Activated T-helper 1 cell treated with anti-CD3 and anti-CD28 coated beads, Interleukin-12 subunit alpha, Interleukin-12 subunit beta, Interleukin-2, Interleukin-4 antibody, amounts not matched to agents 30 ng/mL and 10 ng/mL and 1 ng/mL, durations not matched to agents 14 hours and 24 hours and 36 hours (primary cell): ENCODE results near the gene PELI2. TPM values are rescaled to one million over a fixed set of nuclear protein-coding genes. Genes with fewer than 3 reads are reported as not detected.

Source experiments
- DNase-seq: peaks from one replicate; pipeline ENCODE4 v3.0.0; 2021; ENCODE audit warnings: low spot score
- H3K27ac Mint-ChIP-seq: one replicate; pipeline ENCODE4 v1.8.0; 2021; ENCODE audit warnings: mild to moderate bottlenecking, mixed read lengths
- H3K27me3 Mint-ChIP-seq: one replicate; pipeline ENCODE4 v1.8.0; 2022; ENCODE audit warnings: mild to moderate bottlenecking, moderate library complexity, mixed read lengths; ENCODE audit not compliant: insufficient read depth
- H3K36me3 Mint-ChIP-seq: one replicate; pipeline ENCODE4 v1.8.0; 2021; ENCODE audit warnings: low read depth, mixed read lengths
- H3K4me1 Mint-ChIP-seq: one replicate; pipeline ENCODE4 v1.8.0; 2021; ENCODE audit warnings: low read depth, mixed read lengths
- H3K4me3 Mint-ChIP-seq: one replicate; pipeline ENCODE4 v1.8.0; 2021; ENCODE audit warnings: mild to moderate bottlenecking, moderate library complexity, mixed read lengths
- H3K9me3 Mint-ChIP-seq: one replicate; pipeline ENCODE4 v1.8.0; 2021; ENCODE audit warnings: mixed read lengths
- intact Hi-C: fragments of 100-400 bp; cut with micrococcal nuclease; formaldehyde crosslinking; loops from one replicate; pipeline ENCODE4 v1.15.1; 2024
- total RNA-seq: library from RNA; stranded (reverse); gene quantifications from 2 replicates; pipeline ENCODE4 v1.2.3, GENCODE V29; 2022

Gene PELI2
- total RNA-seq, 1 donor from 2014 or later: 4.5 TPM

DNA sequence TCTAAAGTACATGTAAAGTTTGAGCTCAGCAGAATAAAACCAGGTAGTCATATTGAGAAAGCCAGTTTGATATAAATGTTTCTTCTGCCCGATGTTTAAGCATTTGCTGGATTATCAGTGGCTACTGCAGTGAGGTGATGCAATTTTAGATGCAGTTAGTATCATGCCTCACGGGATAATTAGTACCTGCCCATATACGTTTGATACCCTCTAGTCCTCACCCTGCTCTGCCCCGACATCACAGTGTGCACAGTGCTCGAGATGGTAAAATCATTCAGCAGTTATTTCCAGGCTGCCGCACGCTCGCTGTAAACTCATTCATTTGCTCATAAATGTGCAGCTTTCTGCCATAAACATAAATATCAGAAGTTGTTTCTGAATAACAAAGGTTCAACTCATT lies 152.7 kb downstream of the PELI2 start:
- Mint-ChIP-seq H3K27me3 (peaks cover 2% of the 10 kb centered on the region), H3K4me1 (no peaks in the 10 kb centered on the region), H3K36me3 (no peaks in the 10 kb centered on the region), H3K9me3 (no peaks in the 10 kb centered on the region), H3K27ac (no peak overlapping the region), H3K4me3 (no peak overlapping the region)
- DNase-seq: no peak
- intact Hi-C loops: no loop called here

- Mint-ChIP-seq H3K36me3 (no peaks in the 10 kb centered on the region), H3K27ac (no peak overlapping the region), H3K4me1 (no peaks in the 10 kb centered on the region), H3K4me3 (no peak overlapping the region), H3K9me3 (no peaks in the 10 kb centered on the region), H3K27me3 (peaks cover 2% of the 10 kb centered on the region)
- intact Hi-C loops: no loop called here
- DNase-seq: no peak
Observed at GRCh38 chr14:56271970-56272369, 153.8 kb downstream of the PELI2 start.

DNA sequence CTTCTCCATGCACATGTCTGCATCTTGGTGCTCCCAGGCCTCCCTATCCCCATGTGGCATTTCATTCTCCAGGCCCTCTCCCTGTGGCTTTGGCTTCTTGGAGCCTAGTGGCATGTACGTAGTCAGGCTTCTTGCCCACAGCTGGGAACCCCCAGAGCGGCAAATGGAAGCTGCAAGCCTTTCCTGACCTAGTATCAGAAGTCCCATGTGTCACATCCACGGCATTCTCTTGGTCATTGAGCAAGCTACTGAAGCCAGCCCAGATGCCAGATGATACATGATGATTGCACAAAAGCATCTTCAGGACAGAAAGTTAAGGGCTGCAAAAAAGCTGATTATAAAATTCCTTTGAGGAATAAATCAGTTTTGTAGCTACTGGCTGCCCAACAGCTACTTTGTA lies 154.9 kb downstream of the PELI2 start:
- intact Hi-C loops: no loop called here
- H3K4me3 Mint-ChIP-seq: no peak overlapping the region

DNA sequence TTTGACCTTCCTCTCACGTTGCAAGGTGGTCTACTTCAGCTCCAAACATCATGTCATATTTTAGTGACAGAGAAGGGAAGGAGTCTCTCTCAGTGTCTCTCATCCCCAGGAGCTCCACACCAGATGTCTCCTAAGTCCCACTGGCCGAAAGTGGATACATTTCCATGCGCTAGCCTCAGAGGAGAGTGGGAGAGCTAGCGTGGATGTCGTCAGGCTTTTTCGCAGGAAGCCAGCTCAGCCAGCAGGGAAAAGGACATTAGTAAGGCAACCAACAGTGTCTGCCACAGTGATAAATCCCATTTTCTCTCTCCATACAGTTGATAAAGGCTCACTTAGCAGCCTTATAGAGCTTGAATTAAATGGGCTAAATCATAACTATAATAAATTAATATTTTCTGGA lies 155.7 kb downstream of the PELI2 start:
- intact Hi-C loops: no loop called here
- H3K4me3 Mint-ChIP-seq: no peak overlapping the region
- H3K4me1 Mint-ChIP-seq: no peaks in the 10 kb centered on the region
- DNase-seq: no peak
- H3K9me3 Mint-ChIP-seq: no peaks in the 10 kb centered on the region
- H3K36me3 Mint-ChIP-seq: no peaks in the 10 kb centered on the region
- H3K27ac Mint-ChIP-seq: no peak overlapping the region
- peaks cover 2% of the 10 kb centered on the region for H3K27me3 Mint-ChIP-seq

More for the DNA sequence above, 154.9 kb downstream of the PELI2 start:
- DNase-seq: no peak
- Mint-ChIP-seq H3K36me3 (no peaks in the 10 kb centered on the region), H3K4me1 (no peaks in the 10 kb centered on the region), H3K9me3 (no peaks in the 10 kb centered on the region), H3K27me3 (peaks cover 2% of the 10 kb centered on the region), H3K27ac (no peak overlapping the region)

DNA sequence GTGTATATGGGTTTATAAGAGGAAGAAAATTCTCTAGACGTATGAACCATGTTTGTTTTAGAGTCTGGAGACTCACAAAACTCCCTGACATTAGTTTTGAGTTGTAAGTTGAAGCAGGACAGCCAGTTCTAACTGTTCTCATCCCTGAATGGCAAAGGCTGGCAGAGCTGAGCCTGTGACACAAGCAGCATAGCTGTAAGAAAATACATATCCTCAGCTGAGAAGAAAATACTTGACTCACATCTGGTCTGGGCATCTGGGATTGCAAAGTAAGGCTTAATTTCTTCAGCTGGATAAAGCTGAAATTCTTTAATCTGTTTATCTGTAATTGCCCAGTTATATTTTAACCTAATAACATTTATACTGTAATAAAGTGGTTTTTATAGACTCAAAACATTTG lies 156.3 kb downstream of the PELI2 start:
- no peak for DNase-seq
- intact Hi-C loops: no loop called here
- Mint-ChIP-seq H3K27me3 (peaks cover 2% of the 10 kb centered on the region), H3K27ac (no peak overlapping the region), H3K36me3 (no peaks in the 10 kb centered on the region), H3K4me3 (no peak overlapping the region), H3K4me1 (no peaks in the 10 kb centered on the region), H3K9me3 (no peaks in the 10 kb centered on the region)

DNA sequence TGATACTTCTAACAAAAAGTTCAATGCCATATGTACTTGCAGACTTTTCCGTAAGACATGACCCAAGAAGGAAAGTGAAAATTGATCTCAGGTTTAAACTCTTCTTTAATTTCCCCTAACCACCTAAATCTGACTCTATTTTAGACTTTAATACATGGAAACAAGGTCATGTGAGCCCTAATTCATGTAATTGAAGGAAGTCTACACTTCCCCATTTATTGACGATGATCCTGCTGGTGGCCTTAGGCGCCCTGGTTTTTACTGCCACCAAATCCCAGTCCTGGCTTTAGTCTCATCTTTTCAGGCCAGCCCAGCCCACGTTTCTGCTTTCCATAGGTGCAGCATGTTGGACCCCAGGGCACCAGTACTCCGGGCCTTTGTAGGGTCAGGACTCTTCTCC lies 157.9 kb downstream of the PELI2 start:
- H3K4me3 Mint-ChIP-seq: no peak overlapping the region
- intact Hi-C loops: no loop called here
- no peaks in the 10 kb centered on the region for H3K27me3 Mint-ChIP-seq
- no peaks in the 10 kb centered on the region for H3K36me3 Mint-ChIP-seq
- no peak for DNase-seq
- no peak overlapping the region for H3K27ac Mint-ChIP-seq
- H3K4me1 Mint-ChIP-seq: no peaks in the 10 kb centered on the region
- H3K9me3 Mint-ChIP-seq: no peaks in the 10 kb centered on the region

- no peaks in the 10 kb centered on the region for H3K27me3 Mint-ChIP-seq
- intact Hi-C loops: no loop called here
- no peaks in the 10 kb centered on the region for H3K4me1 Mint-ChIP-seq
Observed at GRCh38 chr14:56278383-56278782, 160.2 kb downstream of the PELI2 start.

DNA sequence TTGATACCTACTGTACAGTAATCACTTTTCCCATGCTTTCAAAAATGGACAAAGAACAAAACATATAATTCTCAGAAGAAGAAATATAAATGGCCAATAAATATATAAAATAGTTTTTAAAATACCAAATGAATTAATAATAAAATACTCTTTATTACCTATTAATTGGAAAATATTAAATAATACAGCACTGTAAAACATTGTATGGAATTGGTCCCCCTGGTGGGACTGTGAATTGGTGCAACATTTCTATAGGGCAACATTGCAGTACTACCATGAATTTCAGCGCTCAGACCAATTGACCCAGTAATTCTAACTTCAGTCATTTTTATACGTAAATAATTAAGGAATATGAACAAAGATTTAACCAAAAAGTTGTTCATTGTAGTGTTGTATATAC lies 162.6 kb downstream of the PELI2 start:
- H3K4me1 Mint-ChIP-seq: no peaks in the 10 kb centered on the region

More at GRCh38 chr14:56278383-56278782, 160.2 kb downstream of the PELI2 start:
- no peaks in the 10 kb centered on the region for H3K36me3 Mint-ChIP-seq
- no peak for DNase-seq
- H3K9me3 Mint-ChIP-seq: no peaks in the 10 kb centered on the region
- no peak overlapping the region for H3K4me3 Mint-ChIP-seq
- no peak overlapping the region for H3K27ac Mint-ChIP-seq

GRCh38 chr14:56282179-56282578 lies 164.0 kb downstream of the PELI2 start:
- Mint-ChIP-seq H3K36me3 (no peaks in the 10 kb centered on the region), H3K27ac (no peak overlapping the region), H3K4me1 (no peaks in the 10 kb centered on the region), H3K27me3 (no peaks in the 10 kb centered on the region), H3K9me3 (no peaks in the 10 kb centered on the region), H3K4me3 (no peak overlapping the region)
- DNase-seq: no peak
- intact Hi-C loops: no loop called here

More for the DNA sequence above, 162.6 kb downstream of the PELI2 start:
- Mint-ChIP-seq H3K36me3 (no peaks in the 10 kb centered on the region), H3K9me3 (no peaks in the 10 kb centered on the region), H3K27me3 (no peaks in the 10 kb centered on the region), H3K4me3 (no peak overlapping the region), H3K27ac (no peak overlapping the region)
- DNase-seq: no peak
- intact Hi-C loops: no loop called here

DNA sequence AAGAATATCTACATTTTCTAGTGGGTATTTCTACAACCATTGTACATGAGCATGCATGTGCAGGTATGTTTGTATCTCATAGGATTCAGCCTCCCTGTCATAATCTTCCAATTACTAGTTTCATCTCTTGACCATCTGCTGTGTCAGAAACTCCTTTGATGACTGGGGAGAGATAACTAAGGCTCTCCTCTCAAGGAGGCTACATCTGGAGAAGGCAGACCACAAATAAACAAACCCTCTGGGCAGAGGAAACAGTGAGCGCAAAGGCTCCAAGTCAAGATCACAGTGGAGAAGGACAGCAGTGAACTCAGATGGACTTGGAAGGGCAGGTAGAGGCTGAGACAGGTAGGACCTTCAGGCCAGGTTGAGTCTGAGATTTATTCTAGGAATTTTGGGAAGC lies 166.4 kb downstream of the PELI2 start:
- no peaks in the 10 kb centered on the region for H3K36me3 Mint-ChIP-seq
- intact Hi-C loops: no loop called here
- H3K27me3 Mint-ChIP-seq: no peaks in the 10 kb centered on the region
- DNase-seq: no peak
- H3K4me1 Mint-ChIP-seq: no peaks in the 10 kb centered on the region
- H3K27ac Mint-ChIP-seq: no peak overlapping the region
- no peak overlapping the region for H3K4me3 Mint-ChIP-seq
- H3K9me3 Mint-ChIP-seq: no peaks in the 10 kb centered on the region

- Mint-ChIP-seq H3K27ac (no peak overlapping the region), H3K27me3 (no peaks in the 10 kb centered on the region), H3K4me3 (no peak overlapping the region), H3K9me3 (no peaks in the 10 kb centered on the region), H3K36me3 (peaks cover 4% of the 10 kb centered on the region), H3K4me1 (no peaks in the 10 kb centered on the region)
- intact Hi-C loops: no loop called here
- DNase-seq: no peak
Observed at GRCh38 chr14:56289155-56289554, 170.9 kb downstream of the PELI2 start.

DNA sequence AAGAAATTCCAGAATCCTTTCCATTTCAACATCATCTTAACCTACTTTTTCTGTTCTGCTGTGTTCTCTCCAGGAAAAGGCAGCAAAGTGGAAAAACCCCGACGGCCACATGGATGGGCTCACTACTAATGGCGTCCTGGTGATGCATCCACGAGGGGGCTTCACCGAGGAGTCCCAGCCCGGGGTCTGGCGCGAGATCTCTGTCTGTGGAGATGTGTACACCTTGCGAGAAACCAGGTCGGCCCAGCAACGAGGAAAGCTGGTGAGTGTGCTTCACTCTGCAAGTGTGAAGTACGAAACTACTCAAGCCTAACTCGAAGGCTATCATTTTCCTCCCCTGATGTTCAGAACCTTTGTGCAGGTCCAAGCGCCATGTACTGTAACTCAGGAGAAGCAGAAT lies 172.0 kb downstream of the PELI2 start:
- no peak for DNase-seq
- peaks cover 4% of the 10 kb centered on the region for H3K36me3 Mint-ChIP-seq

GRCh38 chr14:56292970-56293369 lies 174.8 kb downstream of the PELI2 start:
- Mint-ChIP-seq H3K36me3 (peaks cover 4% of the 10 kb centered on the region), H3K27ac (no peak overlapping the region), H3K9me3 (no peaks in the 10 kb centered on the region), H3K4me1 (no peaks in the 10 kb centered on the region), H3K4me3 (no peak overlapping the region), H3K27me3 (peaks cover 3% of the 10 kb centered on the region)
- intact Hi-C loops: no loop called here
- DNase-seq: no peak

More for the DNA sequence above, 172.0 kb downstream of the PELI2 start:
- no peak overlapping the region for H3K4me3 Mint-ChIP-seq
- H3K27ac Mint-ChIP-seq: no peak overlapping the region
- H3K4me1 Mint-ChIP-seq: no peaks in the 10 kb centered on the region
- no peaks in the 10 kb centered on the region for H3K27me3 Mint-ChIP-seq
- intact Hi-C loops: no loop called here
- H3K9me3 Mint-ChIP-seq: no peaks in the 10 kb centered on the region

GRCh38 chr14:56293506-56293905 lies 175.3 kb downstream of the PELI2 start:
- Mint-ChIP-seq H3K4me3 (no peak overlapping the region), H3K4me1 (no peaks in the 10 kb centered on the region), H3K9me3 (no peaks in the 10 kb centered on the region), H3K27me3 (peaks cover 3% of the 10 kb centered on the region), H3K27ac (no peak overlapping the region), H3K36me3 (peaks cover 4% of the 10 kb centered on the region)
- intact Hi-C loops: no loop called here
- no peak for DNase-seq
